ENCODE measurements around the gene ERCC4.

DNA sequence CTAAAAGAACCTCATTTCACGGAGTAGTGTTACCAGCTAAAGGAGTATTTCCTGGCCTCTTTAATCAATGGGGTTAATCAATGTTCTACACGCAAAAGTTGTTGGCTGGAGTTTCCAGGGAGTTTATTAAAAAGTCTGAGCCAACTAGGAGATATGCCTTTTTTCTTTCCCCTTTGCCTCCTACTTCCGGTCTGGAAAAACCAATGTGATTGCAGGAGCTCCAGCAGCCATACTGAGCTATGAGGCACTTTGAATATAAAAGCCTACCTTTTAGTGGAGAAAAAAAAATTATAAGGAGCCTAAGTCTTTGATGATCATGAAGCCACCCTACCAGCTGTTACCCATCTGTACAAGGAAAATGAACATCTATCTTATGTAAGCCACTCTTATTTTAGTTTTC, 17.9 kb upstream of the ERCC4 start:
- TF ChIP-seq, protein P1, sequence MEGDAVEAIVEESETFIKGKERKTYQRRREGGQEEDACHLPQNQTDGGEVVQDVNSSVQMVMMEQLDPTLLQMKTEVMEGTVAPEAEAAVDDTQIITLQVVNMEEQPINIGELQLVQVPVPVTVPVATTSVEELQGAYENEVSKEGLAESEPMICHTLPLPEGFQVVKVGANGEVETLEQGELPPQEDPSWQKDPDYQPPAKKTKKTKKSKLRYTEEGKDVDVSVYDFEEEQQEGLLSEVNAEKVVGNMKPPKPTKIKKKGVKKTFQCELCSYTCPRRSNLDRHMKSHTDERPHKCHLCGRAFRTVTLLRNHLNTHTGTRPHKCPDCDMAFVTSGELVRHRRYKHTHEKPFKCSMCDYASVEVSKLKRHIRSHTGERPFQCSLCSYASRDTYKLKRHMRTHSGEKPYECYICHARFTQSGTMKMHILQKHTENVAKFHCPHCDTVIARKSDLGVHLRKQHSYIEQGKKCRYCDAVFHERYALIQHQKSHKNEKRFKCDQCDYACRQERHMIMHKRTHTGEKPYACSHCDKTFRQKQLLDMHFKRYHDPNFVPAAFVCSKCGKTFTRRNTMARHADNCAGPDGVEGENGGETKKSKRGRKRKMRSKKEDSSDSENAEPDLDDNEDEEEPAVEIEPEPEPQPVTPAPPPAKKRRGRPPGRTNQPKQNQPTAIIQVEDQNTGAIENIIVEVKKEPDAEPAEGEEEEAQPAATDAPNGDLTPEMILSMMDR (optimal IDR thresholded peaks at IDR 0.05 in 1 of 3, IDR thresholded peaks at IDR 0.05 in 1 of 3, conservative IDR thresholded peaks at IDR 0.05 in 1 of 3; ENCODE audit: extremely low read depth in 1 of 3, insufficient read depth in 2 of 3, low read length in 3 of 3), result no peak
- TF ChIP-seq EZH2 (IDR thresholded peaks at IDR 0.05; ENCODE audit: low read length), result no peak
